ENCODE data around the gene CYP4F8. TPM values are rescaled to one million over a fixed set of nuclear protein-coding genes. Genes with fewer than 3 reads are reported as not detected.

Gene CYP4F8
- total and polyA plus RNA-seq, 8 donors, result 0.04 to 0.10 TPM; not detected in 6

- no peaks in the 10 kb centered on the region for H3K36me3 ChIP-seq
- intact Hi-C loops (cut with DNase I), result no loop called here
- no peak for DNase-seq
- no peak overlapping the region for H3K4me3 ChIP-seq
- H3K9me3 ChIP-seq, result no peaks in the 10 kb centered on the region
- H3K4me1 ChIP-seq, result peaks cover 0 to 9% of the 10 kb centered on the region in 2 donors
- ATAC-seq, result no peak
- peaks cover 0 to 18% of the 10 kb centered on the region in 2 donors for H3K27me3 ChIP-seq
- TF ChIP-seq, protein P1, sequence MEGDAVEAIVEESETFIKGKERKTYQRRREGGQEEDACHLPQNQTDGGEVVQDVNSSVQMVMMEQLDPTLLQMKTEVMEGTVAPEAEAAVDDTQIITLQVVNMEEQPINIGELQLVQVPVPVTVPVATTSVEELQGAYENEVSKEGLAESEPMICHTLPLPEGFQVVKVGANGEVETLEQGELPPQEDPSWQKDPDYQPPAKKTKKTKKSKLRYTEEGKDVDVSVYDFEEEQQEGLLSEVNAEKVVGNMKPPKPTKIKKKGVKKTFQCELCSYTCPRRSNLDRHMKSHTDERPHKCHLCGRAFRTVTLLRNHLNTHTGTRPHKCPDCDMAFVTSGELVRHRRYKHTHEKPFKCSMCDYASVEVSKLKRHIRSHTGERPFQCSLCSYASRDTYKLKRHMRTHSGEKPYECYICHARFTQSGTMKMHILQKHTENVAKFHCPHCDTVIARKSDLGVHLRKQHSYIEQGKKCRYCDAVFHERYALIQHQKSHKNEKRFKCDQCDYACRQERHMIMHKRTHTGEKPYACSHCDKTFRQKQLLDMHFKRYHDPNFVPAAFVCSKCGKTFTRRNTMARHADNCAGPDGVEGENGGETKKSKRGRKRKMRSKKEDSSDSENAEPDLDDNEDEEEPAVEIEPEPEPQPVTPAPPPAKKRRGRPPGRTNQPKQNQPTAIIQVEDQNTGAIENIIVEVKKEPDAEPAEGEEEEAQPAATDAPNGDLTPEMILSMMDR (IDR thresholded peaks at IDR 0.05), result no peak
- no peak overlapping the region for H3K27ac ChIP-seq
Observed at GRCh38 chr19:15669440-15669839, 54.4 kb downstream of the CYP4F8 start.

DNA sequence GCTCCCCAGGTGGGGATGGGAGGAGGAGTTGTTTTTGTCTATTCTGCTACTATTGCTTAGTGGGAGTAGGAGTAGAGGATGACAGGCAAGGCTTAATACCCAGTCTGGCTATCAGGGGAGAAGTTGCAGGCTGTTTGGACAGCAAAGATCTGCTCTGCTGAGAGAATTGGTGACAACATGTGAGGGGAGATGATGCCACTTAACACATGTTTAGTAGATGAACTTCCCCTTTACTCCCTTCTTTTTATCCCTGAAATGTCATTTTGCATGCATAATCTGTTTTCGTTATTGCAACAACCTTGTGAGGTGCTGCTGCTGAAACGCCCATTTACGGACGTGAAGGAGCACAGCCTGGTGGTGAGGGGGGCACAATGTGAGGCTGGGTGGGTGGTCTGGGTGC lies 54.9 kb downstream of the CYP4F8 start:
- ATAC-seq (no peak), DNase-seq (no peak)
- Histone ChIP-seq H3K9me3 (no peaks in the 10 kb centered on the region), H3K4me3 (no peak overlapping the region), H3K36me3 (no peaks in the 10 kb centered on the region), H3K27me3 (peaks cover 0 to 18% of the 10 kb centered on the region in 2 donors), H3K27ac (no peak overlapping the region), H3K4me1 (peaks cover 0 to 9% of the 10 kb centered on the region in 2 donors)
- TF ChIP-seq, protein P1 (IDR thresholded peaks at IDR 0.05), result no peak
- intact Hi-C loops (cut with DNase I), result no loop called here

- Histone ChIP-seq H3K9me3 (no peaks in the 10 kb centered on the region), H3K4me3 (no peak overlapping the region), H3K27ac (no peak overlapping the region), H3K4me1 (peaks cover 0 to 9% of the 10 kb centered on the region in 2 donors), H3K36me3 (no peaks in the 10 kb centered on the region), H3K27me3 (peaks cover 0 to 12% of the 10 kb centered on the region in 2 donors)
- DNase-seq, result no peak
- TF ChIP-seq, protein P1 (IDR thresholded peaks at IDR 0.05), result no peak
- ATAC-seq, result no peak
- intact Hi-C loops (cut with DNase I), result no loop called here
Observed at GRCh38 chr19:15671237-15671821, 56.3 kb downstream of the CYP4F8 start.

- Histone ChIP-seq H3K36me3 (no peaks in the 10 kb centered on the region), H3K4me3 (no peak overlapping the region), H3K4me1 (peaks cover 0 to 9% of the 10 kb centered on the region in 2 donors), H3K27ac (peak overlapping the region in 1 of 2 donors; percentile 9), H3K27me3 (peaks cover 0 to 12% of the 10 kb centered on the region in 2 donors), H3K9me3 (no peaks in the 10 kb centered on the region)
- DNase-seq (no peak), ATAC-seq (no peak)
- intact Hi-C loops (cut with DNase I), result no loop called here
- TF ChIP-seq, protein P1 (IDR thresholded peaks at IDR 0.05), result no peak
Observed at GRCh38 chr19:15671891-15672579, 57.0 kb downstream of the CYP4F8 start.

- Histone ChIP-seq H3K36me3 (no peaks in the 10 kb centered on the region), H3K27ac (peak within 1 kb of the TSS in 1 of 2 donors; percentile 23), H3K9me3 (no peaks in the 10 kb centered on the region), H3K4me3 (no peak within 1 kb of the TSS), H3K4me1 (peaks cover 0 to 9% of the 10 kb centered on the region in 2 donors), H3K27me3 (peaks cover 0 to 12% of the 10 kb centered on the region in 2 donors)
- intact Hi-C loops (cut with DNase I), result no loop called here
- TF ChIP-seq, protein P1 (IDR thresholded peaks at IDR 0.05), result no peak
- ATAC-seq (peak; percentile 84), DNase-seq (peak in 3 of 4 donors; percentile 50 to 92 (median 69))
Observed at GRCh38 chr19:15672580-15673175, 57.7 kb downstream of the CYP4F8 start, which contains the start of gene CYP4F12. Gene CYP4F12, plus strand, starts transcription at chr19:15673087. Its CDS starts 443 bp downstream, at chr19:15673530.
